ENCODE measurements around the gene DNHD1.

Gene DNHD1

DNA sequence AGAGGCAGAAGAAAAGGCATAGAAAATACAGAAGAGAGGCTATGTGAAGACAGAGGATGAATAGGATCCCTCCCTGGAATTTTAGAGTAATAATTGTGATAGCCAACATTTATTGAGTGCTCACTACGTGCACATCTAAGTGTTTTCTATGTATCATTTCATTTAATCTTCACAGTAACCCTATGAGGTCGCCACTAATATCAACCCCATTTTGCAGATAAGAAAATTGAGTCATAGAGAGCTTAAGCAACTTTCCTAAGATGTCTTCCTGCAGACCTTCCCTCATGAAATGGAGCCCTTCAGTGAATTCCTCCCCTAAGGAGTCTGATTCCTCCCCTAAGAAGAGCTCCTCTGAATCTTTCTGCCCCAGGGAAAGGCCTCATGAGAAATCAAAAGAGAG is 68.2 kb downstream of the DNHD1 start:
- DNase-seq: no peak

GRCh38 chr11:6565988-6566703 is 69.1 kb downstream of the DNHD1 start:
- no peak for DNase-seq

DNA sequence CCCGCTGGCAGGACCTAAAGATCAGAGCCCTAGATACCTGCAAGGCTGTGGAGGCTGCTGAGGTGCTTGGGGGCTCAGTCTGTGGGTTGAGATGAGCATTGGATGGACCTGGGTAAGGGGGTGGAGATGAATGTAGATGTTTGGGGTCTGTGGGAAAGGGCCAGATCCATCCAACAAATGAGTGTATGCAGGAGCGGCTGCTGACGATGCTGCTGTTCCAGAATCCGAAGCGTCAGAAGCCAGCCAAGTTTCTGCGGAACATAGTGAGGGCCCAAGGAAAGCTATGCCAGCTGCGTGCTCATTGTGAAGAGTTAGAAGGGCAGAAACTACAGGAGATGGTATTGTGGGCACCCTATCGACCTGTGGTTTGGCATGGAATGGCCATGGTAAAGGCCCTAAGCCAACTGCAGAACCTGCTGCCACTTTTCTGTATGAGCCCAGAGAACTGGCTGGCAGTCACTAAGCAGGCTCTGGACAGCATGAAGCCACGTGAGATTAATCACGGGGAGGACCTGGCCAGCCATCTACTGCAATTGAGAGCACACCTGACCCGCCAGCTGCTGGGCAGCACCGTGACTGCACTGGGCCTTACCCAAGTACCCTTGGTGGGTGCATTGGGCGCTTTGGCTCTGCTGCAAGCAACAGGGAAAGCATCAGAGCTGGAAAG is 69.8 kb downstream of the DNHD1 start:
- DNase-seq: no peak

DNA sequence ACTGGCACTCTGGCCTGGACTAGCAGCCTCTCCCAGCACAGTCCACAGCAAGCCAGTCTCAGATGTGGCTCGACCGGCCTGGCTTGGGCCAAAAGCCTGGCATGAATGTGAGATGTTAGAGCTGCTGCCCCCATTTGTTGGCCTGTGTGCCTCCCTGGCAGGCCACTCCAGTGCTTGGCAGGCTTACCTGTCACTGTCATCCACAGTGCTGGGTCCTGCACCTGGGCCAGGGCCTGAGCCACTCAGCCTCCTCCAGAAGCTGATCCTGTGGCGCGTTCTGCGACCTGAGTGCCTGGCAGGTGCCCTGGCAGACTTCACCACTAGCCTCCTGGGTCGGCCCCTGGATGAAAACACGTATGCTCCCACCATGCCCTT is 70.3 kb downstream of the DNHD1 start:
- no peak for DNase-seq

DNA sequence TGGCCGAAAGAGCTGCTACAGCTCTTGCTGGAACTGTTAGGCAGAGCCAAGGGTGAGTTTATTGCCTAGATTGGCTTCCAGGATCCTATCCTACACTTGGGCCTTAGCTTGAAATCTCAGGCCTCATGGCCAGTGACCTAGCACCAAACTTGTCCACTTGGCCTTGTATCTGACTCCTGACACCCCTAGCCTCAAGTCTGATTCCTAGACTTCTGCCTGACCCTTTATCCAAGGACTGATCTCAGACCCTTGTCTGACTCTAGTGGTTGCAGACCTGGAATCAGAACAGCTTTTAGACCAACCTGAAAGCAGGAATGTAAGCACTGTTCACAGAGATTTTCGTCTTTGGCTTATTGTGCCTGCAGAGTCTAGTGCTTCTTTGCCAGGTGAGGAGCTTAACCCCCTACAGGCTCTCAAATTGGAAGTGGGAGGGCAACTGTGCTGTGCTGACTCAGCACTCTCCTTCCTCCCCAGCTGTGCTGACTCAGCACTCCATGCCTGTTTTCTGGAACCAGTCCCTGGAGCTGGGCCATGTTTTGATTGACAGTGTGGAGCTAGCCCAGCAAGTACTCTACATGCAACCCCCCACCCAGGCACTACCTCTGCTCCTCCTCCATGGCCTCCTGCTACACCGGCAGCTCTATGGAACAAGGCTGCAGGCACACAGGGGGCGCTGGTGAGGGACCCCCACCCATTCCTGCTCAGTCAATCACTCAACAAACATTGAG is 71.3 kb downstream of the DNHD1 start:
- peak; percentile 9 for DNase-seq

DNA sequence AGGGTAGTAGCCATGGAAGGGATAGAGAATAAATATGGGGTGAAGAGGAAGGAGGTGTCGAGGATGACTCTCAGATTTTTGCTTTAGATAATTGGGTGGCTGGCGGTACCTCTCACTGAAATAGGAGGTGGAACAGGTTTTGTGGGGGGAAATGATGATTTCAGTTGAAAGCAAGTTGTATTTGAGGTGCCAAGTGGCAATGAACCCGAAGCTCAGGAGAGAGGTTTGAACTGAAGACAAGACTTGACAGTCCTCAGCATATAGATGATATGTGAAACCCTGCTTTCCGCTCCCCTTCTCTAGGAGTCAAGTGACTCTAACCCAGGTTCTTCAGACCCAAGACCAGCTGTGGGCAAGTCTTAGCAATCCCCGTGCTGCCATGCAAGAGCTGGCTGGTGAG is 72.6 kb downstream of the DNHD1 start:
- DNase-seq: no peak

DNA sequence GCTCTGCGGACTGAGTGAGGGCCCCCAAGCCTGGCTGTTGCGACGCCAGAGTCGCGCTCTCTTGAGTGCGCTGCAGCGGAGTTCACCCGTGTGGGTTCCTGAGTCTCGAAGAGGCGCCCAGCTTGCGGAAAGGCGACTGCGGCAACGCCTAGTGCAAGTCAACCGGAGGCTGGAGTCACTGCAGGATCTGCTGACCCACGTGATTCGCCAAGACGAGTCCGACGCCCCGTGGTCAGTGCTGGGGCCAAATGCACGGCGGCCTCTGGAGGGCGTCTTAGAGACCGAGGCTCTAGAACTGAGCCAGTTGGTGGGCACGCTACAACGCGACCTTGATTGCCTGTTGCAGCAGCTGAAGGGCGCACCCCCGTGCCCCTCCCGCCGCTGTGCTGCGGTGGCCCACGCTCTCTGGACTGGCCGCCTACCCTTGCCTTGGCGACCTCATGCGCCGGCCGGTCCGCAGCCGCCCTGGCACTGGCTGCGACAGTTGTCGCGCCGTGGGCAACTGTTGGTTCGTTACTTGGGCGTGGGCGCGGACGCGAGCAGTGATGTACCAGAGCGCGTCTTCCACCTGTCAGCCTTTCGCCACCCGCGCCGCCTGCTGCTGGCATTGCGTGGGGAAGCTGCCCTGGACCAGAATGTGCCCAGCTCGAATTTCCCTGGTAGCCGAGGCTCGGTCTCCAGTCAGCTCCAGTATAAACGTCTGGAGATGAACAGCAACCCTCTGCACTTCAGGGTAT is 73.8 kb downstream of the DNHD1 start:
- DNase-seq: peak; percentile 59

GRCh38 chr11:6571434-6572008 is 74.4 kb downstream of the DNHD1 start:
- no peak for DNase-seq

DNA sequence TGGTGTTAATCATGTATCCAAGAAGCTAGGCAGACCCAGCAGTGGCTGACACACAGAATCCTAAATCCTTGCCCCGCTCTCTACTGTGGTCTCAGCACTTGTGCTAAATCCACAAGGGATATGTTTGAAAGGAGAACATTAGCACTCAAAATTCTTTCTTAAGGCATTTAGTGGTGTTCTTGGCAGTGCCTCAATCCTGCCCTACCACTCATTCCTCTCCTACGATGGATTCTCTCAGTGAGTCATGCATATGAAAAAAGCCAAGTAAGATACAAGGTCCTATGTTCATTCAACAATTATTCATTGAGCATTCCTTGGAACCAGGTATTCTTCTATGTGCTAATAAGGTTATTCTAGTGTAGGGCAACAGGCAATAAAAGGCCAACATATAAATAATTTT is 75.1 kb downstream of the DNHD1 start:
- no peak for DNase-seq

- DNase-seq: no peak
These were observed 78.0 kb downstream of the DNHD1 start for GRCh38 chr11:6574816-6575715.

- DNase-seq: no peak
These were observed 79.6 kb downstream of the DNHD1 start for GRCh38 chr11:6576471-6577373.

DNA sequence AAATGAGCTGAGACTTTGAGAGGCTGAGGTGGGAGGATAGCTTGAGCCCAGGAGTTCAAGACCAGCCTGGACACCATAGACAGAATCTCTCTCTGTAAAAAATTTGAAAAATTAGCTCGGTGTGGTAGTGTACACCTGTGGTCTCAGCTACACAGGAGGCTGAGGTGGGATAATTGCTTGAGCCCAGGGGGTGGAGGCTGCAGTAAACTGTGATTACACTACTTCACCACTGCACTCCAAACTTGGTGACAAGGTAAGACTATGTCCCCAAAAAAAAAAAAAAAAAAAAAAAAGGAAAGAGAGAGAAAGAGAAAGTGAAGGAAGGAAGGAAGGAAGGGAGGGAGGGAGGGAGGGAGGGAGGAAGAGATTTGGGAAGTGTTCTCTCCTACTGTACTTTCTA is 81.1 kb downstream of the DNHD1 start:
- no peak for DNase-seq

- DNase-seq: no peak
These were observed 82.6 kb downstream of the DNHD1 start for GRCh38 chr11:6579681-6580080.

DNA sequence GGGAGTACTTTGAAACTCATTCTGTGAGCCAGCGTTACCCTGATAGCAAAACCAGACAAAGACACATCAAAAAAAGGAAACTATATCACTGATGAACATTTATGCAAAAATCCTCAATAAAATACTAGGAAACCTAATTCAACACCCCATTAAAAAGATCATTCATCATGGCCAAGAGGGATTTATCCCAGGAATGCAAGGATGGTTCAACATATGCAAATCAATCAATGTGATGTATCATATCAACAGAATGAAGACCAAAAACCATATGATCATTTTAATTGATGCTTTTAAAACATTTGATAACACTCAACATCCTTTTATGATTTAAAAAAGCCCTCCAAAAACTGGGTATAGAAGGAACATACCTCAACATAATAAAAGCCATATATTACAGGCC is 86.5 kb downstream of the DNHD1 start:
- no peak for DNase-seq

- no peak for DNase-seq
These were observed 87.4 kb downstream of the DNHD1 start for GRCh38 chr11:6584528-6584927.

DNA sequence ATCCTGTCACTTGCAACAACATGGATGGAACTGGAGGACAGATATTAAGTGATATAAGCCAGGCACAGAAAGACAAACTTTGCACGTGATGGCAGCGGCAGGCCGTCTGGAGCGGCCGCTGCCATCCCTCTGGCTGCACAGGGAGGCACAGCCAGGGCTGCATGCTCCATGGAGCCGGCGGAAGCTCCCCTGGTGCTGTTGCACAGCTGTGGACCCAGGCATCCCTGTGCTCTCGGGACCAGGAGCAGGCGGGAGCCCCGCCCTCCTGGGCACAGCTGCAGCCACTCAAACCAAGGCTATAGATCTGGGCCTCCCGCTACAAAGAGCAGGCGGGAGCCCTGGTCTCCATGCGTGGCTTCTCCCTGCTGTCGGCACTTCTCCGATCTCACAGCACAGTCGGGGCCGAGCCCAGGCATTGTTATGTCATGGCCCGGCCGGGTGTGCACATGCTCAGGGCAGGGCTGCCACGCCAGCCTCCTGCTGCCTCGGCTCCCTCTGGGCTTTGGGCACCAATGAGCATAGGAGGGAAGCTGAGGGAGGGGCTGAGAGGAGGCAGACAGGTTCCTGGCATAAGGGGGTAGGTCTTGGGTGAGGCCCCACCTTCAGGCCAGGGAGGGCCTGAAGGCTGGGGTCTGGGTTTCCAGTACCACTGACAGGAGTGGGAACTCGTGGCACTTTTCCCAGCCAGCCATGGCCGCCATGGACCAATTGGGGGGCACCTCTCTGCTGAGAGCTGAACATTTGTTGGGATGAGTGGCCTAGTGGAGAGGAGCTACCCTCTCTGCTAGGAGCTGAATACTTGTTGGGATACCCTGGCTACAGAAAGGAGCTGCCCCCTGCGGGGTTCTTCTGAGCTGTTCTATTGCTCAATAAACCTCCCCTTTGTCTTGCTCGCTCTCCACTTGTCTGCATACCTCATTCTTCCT is 89.6 kb downstream of the DNHD1 start:
- DNase-seq: peak; percentile 22

DNA sequence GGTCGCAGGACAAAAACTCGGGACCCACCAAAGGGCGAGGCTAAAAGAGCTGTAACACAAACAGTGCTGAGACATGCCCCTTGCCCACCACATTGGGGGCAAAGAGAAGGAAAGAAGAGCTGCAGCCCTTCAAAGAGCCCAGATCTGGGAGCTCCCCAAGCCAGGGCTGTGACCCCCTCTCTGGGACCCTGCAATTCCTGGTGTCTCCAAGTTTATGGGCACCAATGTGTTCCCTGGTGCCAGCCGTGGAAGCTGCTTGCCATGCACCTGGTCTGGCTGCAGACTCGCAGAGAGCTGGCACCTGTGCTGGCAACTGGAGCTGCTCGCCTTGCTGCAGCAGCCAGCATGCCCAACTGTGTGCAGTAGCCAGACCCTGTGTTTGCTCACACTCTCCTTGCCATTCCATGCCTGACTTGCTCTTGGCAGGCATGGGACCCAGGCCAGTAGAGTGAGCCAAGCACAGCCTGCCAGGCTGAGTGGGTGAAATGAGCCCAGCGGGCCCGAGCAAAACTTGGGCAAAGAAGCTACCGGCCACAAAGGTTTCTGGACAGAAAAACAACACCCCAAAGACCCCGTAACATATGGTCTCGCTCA is 90.4 kb downstream of the DNHD1 start:
- no peak for DNase-seq

DNA sequence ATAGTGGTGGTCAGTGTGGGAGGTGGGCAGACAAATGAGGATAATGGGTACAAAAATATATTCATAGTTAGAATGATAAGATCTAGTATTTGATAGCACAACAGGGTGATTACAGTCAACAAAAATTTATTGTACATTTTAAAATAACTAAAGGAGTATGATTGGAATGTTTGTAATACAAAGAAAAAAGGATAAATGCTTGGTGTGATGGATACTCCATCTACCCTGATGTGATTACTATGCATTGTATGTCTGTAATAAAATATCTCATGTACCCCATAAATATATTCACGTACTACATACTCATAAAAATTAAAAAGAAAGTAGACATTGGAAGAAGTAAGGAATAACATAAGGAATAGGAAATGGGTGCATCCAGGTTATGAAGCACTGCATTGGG is 90.9 kb downstream of the DNHD1 start:
- no peak for DNase-seq

DNA sequence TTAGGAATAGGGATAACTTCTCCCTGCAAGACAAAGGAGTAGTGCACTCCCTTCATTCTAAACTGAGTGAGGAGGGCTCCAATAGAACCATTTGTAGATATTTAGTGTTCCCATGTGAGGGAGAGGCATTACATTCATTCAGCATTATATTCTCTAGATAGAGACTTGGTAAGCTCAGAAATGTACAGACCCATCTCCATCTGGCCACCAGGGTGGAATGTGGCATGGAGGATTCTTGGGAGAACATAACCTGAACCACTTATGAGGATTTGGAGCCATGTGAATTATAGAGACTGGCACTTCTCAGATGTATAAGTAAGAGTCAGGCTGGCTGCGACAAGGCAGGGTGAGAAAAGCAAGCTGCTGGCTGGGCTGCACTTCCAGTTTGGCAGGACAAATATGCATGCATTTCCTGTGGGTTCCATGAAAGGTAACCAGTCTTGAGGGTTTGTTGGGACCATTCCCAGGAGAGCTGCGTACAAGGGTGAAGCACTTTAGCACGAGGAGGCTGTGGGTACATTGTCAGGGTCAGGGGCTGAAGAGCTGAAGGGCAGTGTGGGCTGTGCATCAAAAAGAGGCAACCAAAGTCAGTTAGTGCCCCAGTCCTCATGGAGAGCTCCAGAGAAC is 97.2 kb downstream of the DNHD1 start:
- no peak for DNase-seq
